ENCODE measurements around the gene RMND1.
A peak's percentile ranks its signal among the peaks of the same experiment; 100 is the strongest.

RMND1 gene

DNA sequence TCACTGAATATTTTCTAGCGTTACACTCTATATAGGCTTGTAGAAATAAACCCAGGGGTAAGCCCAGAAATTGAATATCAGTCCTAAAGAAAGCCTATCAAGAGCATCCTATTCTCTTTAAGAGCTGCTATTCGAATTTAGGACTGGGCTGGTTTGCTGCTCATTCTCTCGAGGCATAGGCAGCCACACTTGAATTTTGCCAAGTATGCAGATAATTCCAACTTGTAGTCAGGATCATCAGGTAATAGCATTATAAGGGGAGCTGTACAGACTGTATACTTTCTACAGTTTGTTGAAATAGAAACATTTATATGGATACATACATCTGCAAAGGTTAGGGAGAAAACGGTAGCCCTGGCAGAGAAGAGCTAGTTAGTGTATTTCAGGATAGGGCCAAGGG, 58.5 kb downstream of the RMND1 start:
- Histone ChIP-seq H3K27me3 (ENCODE audit: insufficient read depth, low read depth) (no peaks in the 10 kb centered on the region), H3K4me2 (peak overlapping the region; percentile 81), H3K4me3 (IDR thresholded peaks at IDR 0.05; ENCODE audit: insufficient read depth, low read depth, low read length) (no peak overlapping the region), H2AFZ (ENCODE audit: low read depth) (no peak overlapping the region), H3K4me1 (ENCODE audit: low read depth, poor library complexity, severe bottlenecking) (peaks cover 49% of the 10 kb centered on the region), H3K27ac (peak overlapping the region; percentile 97; the same call in 1 of the 2 replicates), H3K79me2 (ENCODE audit: insufficient read depth, low read depth) (peaks cover 75% of the 10 kb centered on the region), H3K9ac (no peak overlapping the region; the same call in 1 of the 2 replicates), H4K20me1 (ENCODE audit: insufficient read depth) (0 out of 2 replicates have a peak, but pooled peaks cover 6% of the 10 kb centered on the region), H3K36me3 (ENCODE audit: insufficient read depth) (no peaks in the 10 kb centered on the region)
- TF ChIP-seq, protein P1, sequence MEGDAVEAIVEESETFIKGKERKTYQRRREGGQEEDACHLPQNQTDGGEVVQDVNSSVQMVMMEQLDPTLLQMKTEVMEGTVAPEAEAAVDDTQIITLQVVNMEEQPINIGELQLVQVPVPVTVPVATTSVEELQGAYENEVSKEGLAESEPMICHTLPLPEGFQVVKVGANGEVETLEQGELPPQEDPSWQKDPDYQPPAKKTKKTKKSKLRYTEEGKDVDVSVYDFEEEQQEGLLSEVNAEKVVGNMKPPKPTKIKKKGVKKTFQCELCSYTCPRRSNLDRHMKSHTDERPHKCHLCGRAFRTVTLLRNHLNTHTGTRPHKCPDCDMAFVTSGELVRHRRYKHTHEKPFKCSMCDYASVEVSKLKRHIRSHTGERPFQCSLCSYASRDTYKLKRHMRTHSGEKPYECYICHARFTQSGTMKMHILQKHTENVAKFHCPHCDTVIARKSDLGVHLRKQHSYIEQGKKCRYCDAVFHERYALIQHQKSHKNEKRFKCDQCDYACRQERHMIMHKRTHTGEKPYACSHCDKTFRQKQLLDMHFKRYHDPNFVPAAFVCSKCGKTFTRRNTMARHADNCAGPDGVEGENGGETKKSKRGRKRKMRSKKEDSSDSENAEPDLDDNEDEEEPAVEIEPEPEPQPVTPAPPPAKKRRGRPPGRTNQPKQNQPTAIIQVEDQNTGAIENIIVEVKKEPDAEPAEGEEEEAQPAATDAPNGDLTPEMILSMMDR (conservative IDR thresholded peaks at IDR 0.05; ENCODE audit: low read depth, low read length), result no peak

DNA sequence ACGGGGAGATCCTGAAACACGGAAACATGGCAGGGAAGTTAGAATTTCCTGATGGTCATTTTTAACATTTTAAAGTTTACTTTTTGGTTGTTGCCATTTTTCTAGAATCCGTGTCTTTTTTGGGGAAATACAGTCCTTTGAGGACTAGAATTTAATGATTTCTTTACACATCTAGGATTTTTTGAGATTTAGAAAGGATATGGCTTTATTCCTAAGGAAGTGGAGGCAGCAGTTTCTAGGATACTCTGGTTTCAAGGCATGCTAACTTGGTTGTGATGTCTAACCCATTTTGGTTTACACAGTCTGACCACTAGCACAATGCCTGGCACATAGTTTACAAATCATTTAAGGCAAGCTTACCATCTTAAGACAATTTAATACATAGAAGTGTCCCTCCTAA, 59.5 kb downstream of the RMND1 start:
- H3K27me3 ChIP-seq (ENCODE audit: insufficient read depth, low read depth), result no peaks in the 10 kb centered on the region
- peaks cover 52% of the 10 kb centered on the region for H3K4me1 ChIP-seq (ENCODE audit: low read depth, poor library complexity, severe bottlenecking)
- no peak overlapping the region; the same call in 1 of the 2 replicates for H2AFZ ChIP-seq (ENCODE audit: low read depth)
- peaks cover 77% of the 10 kb centered on the region for H3K79me2 ChIP-seq (ENCODE audit: insufficient read depth, low read depth)
- peak overlapping the region; percentile 48 for H3K9ac ChIP-seq
- no peak overlapping the region for H3K4me3 ChIP-seq (IDR thresholded peaks at IDR 0.05; ENCODE audit: insufficient read depth, low read depth, low read length)
- H3K27ac ChIP-seq, result peak overlapping the region; percentile 97
- H4K20me1 ChIP-seq (ENCODE audit: insufficient read depth), result 0 out of 2 replicates have a peak, but pooled peaks cover 6% of the 10 kb centered on the region
- TF ChIP-seq, protein P1 (conservative IDR thresholded peaks at IDR 0.05; ENCODE audit: low read depth, low read length), result no peak
- peak overlapping the region; percentile 81 for H3K4me2 ChIP-seq
- no peaks in the 10 kb centered on the region for H3K36me3 ChIP-seq (ENCODE audit: insufficient read depth)

DNA sequence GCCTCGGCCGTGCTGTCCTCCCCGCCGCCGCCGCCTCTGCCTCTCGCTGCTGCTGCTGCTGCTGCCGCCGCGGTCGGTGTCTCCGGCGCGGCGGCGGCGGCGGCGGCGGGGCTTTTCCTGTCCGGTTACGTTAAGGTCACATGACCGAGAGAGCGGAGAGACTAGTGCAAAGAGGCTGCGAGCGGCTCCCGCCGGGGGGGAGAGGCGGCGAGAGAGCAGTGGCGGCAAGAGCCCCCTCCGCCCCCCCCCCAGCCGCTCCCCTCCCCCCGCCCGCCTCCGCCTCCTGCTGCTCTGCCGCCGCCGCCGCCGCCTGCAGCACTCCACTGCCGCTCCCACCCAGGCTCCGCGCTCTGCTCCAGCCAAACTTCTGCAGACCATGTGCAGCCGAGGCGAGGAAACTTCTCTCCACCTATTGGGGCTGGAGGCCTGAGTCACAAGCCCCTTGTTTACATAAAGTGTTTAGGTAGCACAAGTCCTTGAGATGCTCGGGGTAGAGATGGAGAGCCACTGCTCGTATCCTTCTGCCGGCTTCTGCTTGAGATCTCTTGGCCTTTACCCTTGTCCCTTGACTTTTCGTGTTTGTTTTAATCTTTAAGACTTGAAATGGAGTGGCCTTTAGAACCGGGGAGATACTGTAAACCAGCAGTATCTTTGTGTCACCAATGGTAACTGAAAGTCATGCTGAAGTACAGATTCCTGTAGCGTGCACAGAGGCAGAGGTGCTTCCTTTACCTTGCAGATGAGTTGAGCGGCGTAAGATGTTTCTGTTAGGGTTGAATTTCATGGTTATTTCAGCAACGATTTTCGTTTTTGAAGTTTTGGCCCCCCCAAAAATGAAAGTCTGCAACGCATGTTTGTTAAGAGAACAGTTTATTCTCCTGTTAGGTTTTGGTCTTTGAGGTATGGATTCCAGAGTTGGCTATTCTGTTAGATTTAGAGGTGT, 60.2 kb downstream of the RMND1 start, which contains the start of gene ZBTB2:
TSS of gene ZBTB2 (minus strand) at position 89 of the 943 bp plus-strand sequence. CDS start 17,922 bp downstream, outside the sequence.
- no peaks in the 10 kb centered on the region for H3K36me3 ChIP-seq (ENCODE audit: insufficient read depth)
- H3K9ac ChIP-seq, result peak within 1 kb of the TSS; percentile 95
- H4K20me1 ChIP-seq (ENCODE audit: insufficient read depth), result 0 out of 2 replicates have a peak, but pooled peaks cover 6% of the 10 kb centered on the region
- no peak within 1 kb of the TSS for H3K4me3 ChIP-seq (IDR thresholded peaks at IDR 0.05; ENCODE audit: insufficient read depth, low read depth, low read length)
- H3K4me1 ChIP-seq (ENCODE audit: low read depth, poor library complexity, severe bottlenecking), result peaks cover 53% of the 10 kb centered on the region
- no peaks in the 10 kb centered on the region for H3K27me3 ChIP-seq (ENCODE audit: insufficient read depth, low read depth)
- TF ChIP-seq, protein P1 (conservative IDR thresholded peaks at IDR 0.05; ENCODE audit: low read depth, low read length), result no peak
- peak within 1 kb of the TSS; percentile 29; the same call in 1 of the 2 replicates for H2AFZ ChIP-seq (ENCODE audit: low read depth)
- H3K79me2 ChIP-seq (ENCODE audit: insufficient read depth, low read depth), result peaks cover 77% of the 10 kb centered on the region
- H3K27ac ChIP-seq, result peak within 1 kb of the TSS; percentile 97
- H3K4me2 ChIP-seq, result peak within 1 kb of the TSS; percentile 81

DNA sequence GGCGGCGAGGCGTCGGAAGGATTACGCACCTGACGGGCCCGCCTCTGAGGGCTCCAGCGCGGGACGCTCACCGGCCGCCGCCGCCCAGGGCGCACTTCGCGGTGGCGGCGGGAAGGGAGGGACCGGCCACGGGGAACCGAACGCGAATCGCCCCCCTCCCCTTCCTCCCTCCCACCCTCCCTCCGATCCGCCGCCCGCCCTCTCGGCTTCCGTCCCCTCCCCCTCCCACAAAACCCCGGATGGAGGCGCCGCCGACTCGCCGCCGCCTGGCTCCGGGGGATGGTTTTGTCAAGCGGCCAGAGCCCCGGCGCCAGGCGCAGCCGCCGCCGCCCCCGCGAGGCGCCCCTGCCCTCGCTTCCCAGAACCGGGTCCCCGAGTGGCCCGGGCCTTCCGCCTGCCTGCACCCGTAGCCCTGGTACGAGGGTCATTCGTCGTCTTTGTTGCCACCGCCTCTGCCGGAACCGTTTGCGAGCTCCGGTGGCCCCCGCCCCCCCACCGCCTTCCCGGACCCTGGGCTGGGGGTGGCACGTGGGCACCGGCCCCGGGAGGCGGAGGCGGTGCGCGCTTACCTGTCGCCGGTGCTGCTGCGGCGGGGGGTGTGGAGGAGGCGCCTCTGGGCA, 61.0 kb downstream of the RMND1 start:
- H3K4me1 ChIP-seq (ENCODE audit: low read depth, poor library complexity, severe bottlenecking), result peaks cover 55% of the 10 kb centered on the region
- peak overlapping the region; percentile 95 for H3K9ac ChIP-seq
- TF ChIP-seq, protein P1 (conservative IDR thresholded peaks at IDR 0.05; ENCODE audit: low read depth, low read length), result no peak
- H2AFZ ChIP-seq (ENCODE audit: low read depth), result 0 out of 2 replicates have a peak overlapping the region, but pooled peaks have one; percentile 29
- no peak overlapping the region for H3K4me3 ChIP-seq (IDR thresholded peaks at IDR 0.05; ENCODE audit: insufficient read depth, low read depth, low read length)
- H3K36me3 ChIP-seq (ENCODE audit: insufficient read depth), result no peaks in the 10 kb centered on the region
- peak overlapping the region; percentile 97 for H3K27ac ChIP-seq
- H3K27me3 ChIP-seq (ENCODE audit: insufficient read depth, low read depth), result no peaks in the 10 kb centered on the region
- 0 out of 2 replicates have a peak, but pooled peaks cover 6% of the 10 kb centered on the region for H4K20me1 ChIP-seq (ENCODE audit: insufficient read depth)
- H3K4me2 ChIP-seq, result peak overlapping the region; percentile 38
- H3K79me2 ChIP-seq (ENCODE audit: insufficient read depth, low read depth), result peaks cover 77% of the 10 kb centered on the region
